ENCODE measurements around the gene NXN. TPM values are rescaled to one million over a fixed set of nuclear protein-coding genes. Genes with fewer than 3 reads are reported as not detected.

Gene NXN
- total RNA-seq, 1 experiment from 2014 or later = 6.0 TPM

DNA sequence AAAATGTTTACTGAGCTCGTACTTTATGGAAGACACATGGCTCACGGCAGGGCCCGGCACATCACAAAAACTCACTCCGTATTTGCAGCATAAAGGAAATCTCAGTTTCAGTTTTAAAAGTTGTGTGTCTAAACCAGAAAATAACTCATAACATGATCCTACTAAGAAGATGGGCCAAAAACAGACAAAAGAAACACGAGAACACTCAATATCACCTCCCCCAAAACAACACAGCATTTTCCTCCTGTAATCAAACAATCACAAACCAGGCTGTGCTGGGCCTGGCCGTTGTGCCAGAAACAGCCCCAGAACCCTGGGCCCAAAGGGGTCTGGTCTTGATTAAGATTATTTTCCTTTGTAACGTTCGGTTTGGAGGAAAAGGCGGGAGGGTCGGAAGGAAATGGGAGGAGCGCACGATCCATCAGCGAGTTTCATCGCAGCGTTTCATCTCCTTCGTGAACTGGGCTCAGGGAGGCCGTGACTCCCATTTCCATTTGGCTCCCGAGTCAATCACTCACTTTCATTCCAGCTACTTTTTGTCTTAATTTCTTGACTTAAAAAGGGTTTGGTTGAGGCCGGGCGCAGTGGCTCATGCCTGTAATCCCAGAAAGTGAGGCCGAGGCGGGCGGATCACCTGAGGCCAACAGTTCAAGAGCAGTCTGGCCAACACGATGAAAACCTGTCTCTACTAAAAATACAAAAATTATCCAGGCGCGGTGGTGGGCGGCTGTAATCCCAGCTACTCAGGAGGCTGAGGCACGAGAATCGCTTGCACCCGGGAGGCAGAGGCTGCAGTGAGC lies 61.4 kb downstream of the NXN start:
- TF ChIP-seq CTCF (conservative IDR thresholded peaks at IDR 0.05; ENCODE audit: low read depth, low read length) = no peak
- no peak for TF ChIP-seq EZH2 (IDR thresholded peaks at IDR 0.05; ENCODE audit: borderline replicate concordance, low read depth, low read length, poor library complexity, severe bottlenecking)
- BruUV-seq (replicated peaks) = no TSS peak
- no peaks in the 10 kb centered on the region for H3K9me3 ChIP-seq (ENCODE audit: low read depth, low read length, poor library complexity, severe bottlenecking)
- no peak overlapping the region for H3K4me3 ChIP-seq (ENCODE audit: low read depth, low read length, poor library complexity, severe bottlenecking)
- ChIA-PET POLR2A (ENCODE audit: low non-redundant PET) (no interaction called here), CTCF (no interaction called here)
- H3K27ac ChIP-seq (ENCODE audit: low read depth, low read length, poor library complexity, severe bottlenecking) = no peak overlapping the region
- H3K4me1 ChIP-seq (ENCODE audit: insufficient read depth, low read length, poor library complexity, severe bottlenecking) = peaks cover 7% of the 10 kb centered on the region
- DNase-seq (ENCODE audit: low spot score) = no peak
- no peaks in the 10 kb centered on the region for H3K27me3 ChIP-seq (replicated peaks; ENCODE audit: insufficient read depth, low read depth, low read length, poor library complexity)
- intact Hi-C loops (cut with micrococcal nuclease; ENCODE audit: unreplicated experiment) = no loop called here
- no peaks in the 10 kb centered on the region for H3K36me3 ChIP-seq (ENCODE audit: insufficient read depth, low read length, poor library complexity, severe bottlenecking)

DNA sequence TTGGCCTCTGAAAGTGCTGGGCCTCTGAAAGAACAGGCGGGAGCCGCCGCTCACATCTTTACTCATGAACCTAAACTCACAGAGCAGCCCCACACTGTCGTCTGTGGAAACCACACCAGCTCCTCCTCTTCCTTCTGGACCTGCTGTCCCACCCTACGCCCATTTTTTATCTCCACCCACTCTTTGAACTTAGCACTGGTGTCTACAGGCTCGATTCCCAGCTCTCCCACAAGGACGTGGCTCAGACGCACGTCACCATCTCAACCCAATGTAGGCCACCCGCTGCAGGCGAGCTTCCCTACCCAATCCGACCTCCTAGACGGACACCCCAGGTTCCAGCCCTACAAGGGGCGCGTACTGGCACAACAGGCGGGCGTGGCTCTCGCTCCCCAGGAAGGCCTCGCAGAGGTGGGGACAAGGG lies 62.2 kb downstream of the NXN start:
- Histone ChIP-seq H3K9me3 (ENCODE audit: low read depth, low read length, poor library complexity, severe bottlenecking) (no peaks in the 10 kb centered on the region), H3K27ac (ENCODE audit: low read depth, low read length, poor library complexity, severe bottlenecking) (no peak overlapping the region), H3K36me3 (ENCODE audit: insufficient read depth, low read length, poor library complexity, severe bottlenecking) (no peaks in the 10 kb centered on the region), H3K27me3 (replicated peaks; ENCODE audit: insufficient read depth, low read depth, low read length, poor library complexity) (no peaks in the 10 kb centered on the region), H3K4me1 (ENCODE audit: insufficient read depth, low read length, poor library complexity, severe bottlenecking) (peaks cover 7% of the 10 kb centered on the region), H3K4me3 (ENCODE audit: low read depth, low read length, poor library complexity, severe bottlenecking) (no peak overlapping the region)
- no peak for TF ChIP-seq CTCF (conservative IDR thresholded peaks at IDR 0.05; ENCODE audit: low read depth, low read length)
- TF ChIP-seq EZH2 (IDR thresholded peaks at IDR 0.05; ENCODE audit: borderline replicate concordance, low read depth, low read length, poor library complexity, severe bottlenecking) = no peak
- intact Hi-C loops (cut with micrococcal nuclease; ENCODE audit: unreplicated experiment) = no loop called here
- no peak for DNase-seq (ENCODE audit: low spot score)
- ChIA-PET CTCF (no interaction called here), POLR2A (ENCODE audit: low non-redundant PET) (no interaction called here)
- BruUV-seq (replicated peaks) = no TSS peak

- H3K36me3 ChIP-seq (ENCODE audit: insufficient read depth, low read length, poor library complexity, severe bottlenecking) = no peaks in the 10 kb centered on the region
- DNase-seq (ENCODE audit: low spot score) = no peak
- H3K27ac ChIP-seq (ENCODE audit: low read depth, low read length, poor library complexity, severe bottlenecking) = no peak overlapping the region
- no peaks in the 10 kb centered on the region for H3K9me3 ChIP-seq (ENCODE audit: low read depth, low read length, poor library complexity, severe bottlenecking)
- H3K4me1 ChIP-seq (ENCODE audit: insufficient read depth, low read length, poor library complexity, severe bottlenecking) = peaks cover 7% of the 10 kb centered on the region
- no TSS peak for BruUV-seq (replicated peaks)
- intact Hi-C loops (cut with micrococcal nuclease; ENCODE audit: unreplicated experiment) = no loop called here
- POLR2A ChIA-PET (ENCODE audit: low non-redundant PET) = no interaction called here
- no peaks in the 10 kb centered on the region for H3K27me3 ChIP-seq (replicated peaks; ENCODE audit: insufficient read depth, low read depth, low read length, poor library complexity)
- TF ChIP-seq EZH2 (IDR thresholded peaks at IDR 0.05; ENCODE audit: borderline replicate concordance, low read depth, low read length, poor library complexity, severe bottlenecking) (no peak), CTCF (conservative IDR thresholded peaks at IDR 0.05; ENCODE audit: low read depth, low read length) (no peak; the same call in 1 of the 2 replicates)
- no peak overlapping the region for H3K4me3 ChIP-seq (ENCODE audit: low read depth, low read length, poor library complexity, severe bottlenecking)
- CTCF ChIA-PET = no interaction called here
These were observed 63.3 kb downstream of the NXN start for GRCh38 chr17:916315-916714.

Data from A673 (cell line).